Measurements from ENCODE around the gene FAAH2. TPM values are rescaled to one million over a fixed set of nuclear protein-coding genes. Genes with fewer than 3 reads are reported as not detected.

Gene FAAH2
- total and polyA plus RNA-seq, 9 of the 15 experiments (the other 6 are each of a cell fraction or from before 2014, with no cell fraction given), result 0.07 to 1.1 (median 0.47) TPM

DNA sequence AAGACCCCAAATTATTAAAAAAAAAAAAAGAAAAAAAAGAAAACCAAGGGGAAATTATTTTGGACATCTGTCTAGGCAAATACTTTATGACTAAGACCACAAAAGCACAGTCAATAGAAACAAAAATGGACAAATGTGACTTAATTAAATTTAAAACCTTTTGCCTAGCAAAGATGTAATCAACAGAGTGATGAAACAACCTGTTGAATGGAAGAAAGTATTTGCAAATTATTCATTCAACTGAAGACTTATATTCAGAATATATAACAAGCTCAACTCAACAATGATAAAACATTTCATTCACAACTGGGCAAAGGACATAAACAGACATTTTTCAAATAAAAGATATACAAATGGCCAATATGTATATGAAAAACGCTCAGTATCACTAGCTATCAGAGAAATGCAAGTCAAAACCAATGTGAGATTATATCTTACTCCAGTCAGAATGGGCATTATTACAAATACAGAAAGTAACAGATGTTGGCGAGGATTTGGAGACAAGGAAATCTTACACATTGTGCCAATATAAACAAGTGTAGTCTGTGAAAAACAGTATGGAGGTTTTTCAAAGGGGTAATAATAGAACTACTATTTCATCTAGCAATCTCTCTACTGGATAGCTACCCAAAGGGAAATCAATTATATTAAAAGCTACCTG lies 67.1 kb downstream of the FAAH2 start:
- Histone ChIP-seq H3K4me1 (replicated peaks in 1 of 2; ENCODE audit: control insufficient read depth in 2 of 2, insufficient read depth in 2 of 2, low read length in 2 of 2) (no peaks in the 10 kb centered on the region), H3K4me2 (ENCODE audit: insufficient read depth, low read length) (no peak overlapping the region), H3K36me3 (ENCODE audit: control insufficient read depth, insufficient read depth, low read length) (no peaks in the 10 kb centered on the region), H3K9me1 (ENCODE audit: control insufficient read depth, insufficient read depth, low read length) (no peaks in the 10 kb centered on the region), H2AFZ (ENCODE audit: low read depth, low read length) (no peak overlapping the region), H3K27ac (ENCODE audit: extremely low read depth, low read depth, low read length) (no peak overlapping the region), H3K79me2 (ENCODE audit: control insufficient read depth, insufficient read depth, low read length) (no peaks in the 10 kb centered on the region), H3K4me3 (no peak overlapping the region), H3K9ac (ENCODE audit: insufficient read depth in 1 of 2, low read depth in 2 of 2, low read length in 2 of 2) (no peak overlapping the region), H4K20me1 (replicated peaks; ENCODE audit: control insufficient read depth, insufficient read depth, low read length) (no peaks in the 10 kb centered on the region), H3K9me3 (replicated peaks; ENCODE audit: control insufficient read depth, insufficient read depth, low read depth, low read length) (no peaks in the 10 kb centered on the region), H3K27me3 (ENCODE audit: control insufficient read depth in 2 of 2, insufficient read depth in 2 of 2, low read length in 2 of 2) (no peaks in the 10 kb centered on the region)
- no TSS peak for BruUV-seq (replicated peaks)
- FAIRE-seq (no peak), ATAC-seq (no peak), DNase-seq (ENCODE audit: extremely low read depth in 1 of 4, low spot score in 3 of 4) (no peak)
- 0% methylated on average over 2 of the region's 2 CpGs for WGBS (ENCODE audit: insufficient coverage, low coverage, missing lambda C conversion rate)
- in situ Hi-C loops (cut with MboI) (no loop called here), intact Hi-C loops (cut with micrococcal nuclease) (no loop called here)
- TF ChIP-seq TAL1 (IDR thresholded peaks at IDR 0.05) (no peak), ZNF778 (CRISPR knock-in tag; IDR thresholded peaks at IDR 0.05) (no peak), LARP7 (IDR thresholded peaks at IDR 0.05) (no peak), PURB (CRISPR knock-in tag; IDR thresholded peaks at IDR 0.05; ENCODE audit: low read depth) (no peak), SAP30 (IDR thresholded peaks at IDR 0.05; ENCODE audit: borderline replicate concordance, insufficient read depth, low read depth, low read length, poor library complexity, severe bottlenecking) (no peak), ZNF766 (CRISPR knock-in tag; conservative IDR thresholded peaks at IDR 0.05) (no peak), ZNF143 (CRISPR knock-in tag; IDR thresholded peaks at IDR 0.05) (no peak), KAT7 (CRISPR knock-in tag; IDR thresholded peaks at IDR 0.05; ENCODE audit: borderline replicate concordance) (no peak)
- TF ChIP-seq, protein P1, sequence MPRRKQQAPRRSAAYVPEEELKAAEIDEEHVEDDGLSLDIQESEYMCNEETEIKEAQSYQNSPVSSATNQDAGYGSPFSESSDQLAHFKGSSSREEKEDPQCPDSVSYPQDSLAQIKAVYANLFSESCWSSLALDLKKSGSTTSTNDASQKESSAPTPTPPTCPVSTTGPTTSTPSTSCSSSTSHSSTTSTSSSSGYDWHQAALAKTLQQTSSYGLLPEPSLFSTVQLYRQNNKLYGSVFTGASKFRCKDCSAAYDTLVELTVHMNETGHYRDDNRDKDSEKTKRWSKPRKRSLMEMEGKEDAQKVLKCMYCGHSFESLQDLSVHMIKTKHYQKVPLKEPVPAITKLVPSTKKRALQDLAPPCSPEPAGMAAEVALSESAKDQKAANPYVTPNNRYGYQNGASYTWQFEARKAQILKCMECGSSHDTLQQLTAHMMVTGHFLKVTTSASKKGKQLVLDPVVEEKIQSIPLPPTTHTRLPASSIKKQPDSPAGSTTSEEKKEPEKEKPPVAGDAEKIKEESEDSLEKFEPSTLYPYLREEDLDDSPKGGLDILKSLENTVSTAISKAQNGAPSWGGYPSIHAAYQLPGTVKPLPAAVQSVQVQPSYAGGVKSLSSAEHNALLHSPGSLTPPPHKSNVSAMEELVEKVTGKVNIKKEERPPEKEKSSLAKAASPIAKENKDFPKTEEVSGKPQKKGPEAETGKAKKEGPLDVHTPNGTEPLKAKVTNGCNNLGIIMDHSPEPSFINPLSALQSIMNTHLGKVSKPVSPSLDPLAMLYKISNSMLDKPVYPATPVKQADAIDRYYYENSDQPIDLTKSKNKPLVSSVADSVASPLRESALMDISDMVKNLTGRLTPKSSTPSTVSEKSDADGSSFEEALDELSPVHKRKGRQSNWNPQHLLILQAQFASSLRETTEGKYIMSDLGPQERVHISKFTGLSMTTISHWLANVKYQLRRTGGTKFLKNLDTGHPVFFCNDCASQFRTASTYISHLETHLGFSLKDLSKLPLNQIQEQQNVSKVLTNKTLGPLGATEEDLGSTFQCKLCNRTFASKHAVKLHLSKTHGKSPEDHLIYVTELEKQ (CRISPR knock-in tag; IDR thresholded peaks at IDR 0.05), result no peak
- TF ChIP-seq, protein P2, sequence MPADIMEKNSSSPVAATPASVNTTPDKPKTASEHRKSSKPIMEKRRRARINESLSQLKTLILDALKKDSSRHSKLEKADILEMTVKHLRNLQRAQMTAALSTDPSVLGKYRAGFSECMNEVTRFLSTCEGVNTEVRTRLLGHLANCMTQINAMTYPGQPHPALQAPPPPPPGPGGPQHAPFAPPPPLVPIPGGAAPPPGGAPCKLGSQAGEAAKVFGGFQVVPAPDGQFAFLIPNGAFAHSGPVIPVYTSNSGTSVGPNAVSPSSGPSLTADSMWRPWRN (IDR thresholded peaks at IDR 0.05; ENCODE audit: low read depth), result no peak
- ChIA-PET CTCF (ENCODE audit: low intra/inter-chr PET ratio) (no interaction called here), POLR2A (no interaction called here)

Measured in K562 (cell line).